Heart right ventricle (tissue), 16 donors: Measurements from ENCODE around the gene GP1BA. TPM values are rescaled to one million over a fixed set of nuclear protein-coding genes. Genes with fewer than 3 reads are reported as not detected.

Experiments
- ATAC-seq, 8 donors: fragments of 200-7000 bp; cut with Tn5 transposase; one replicate each; pipeline ENCODE4 v1.9.1; 2020; ENCODE audit warnings: mild to moderate bottlenecking in 8 of 8, moderate library complexity in 8 of 8, moderate number of reproducible peaks in 1 of 8
- DNase-seq, 2 donors: peaks; one replicate each; pipeline ENCODE4 v3.0.0-alpha.2; 2020
- H3K27ac ChIP-seq, 10 donors: fragments of 200-600 bp; sonication (generic) in 2 of 10; one replicate each; pipeline versions ENCODE4 v1.5.0 to v1.8.0; 2020 to 2022; ENCODE audit warnings: mild to moderate bottlenecking in 3 of 10
- H3K27me3 ChIP-seq, 7 donors: fragments of 200-600 bp; one replicate each; pipeline ENCODE4 v1.8.0; 2021 to 2022; ENCODE audit warnings: mild to moderate bottlenecking in 2 of 7
- H3K36me3 ChIP-seq, 9 donors: fragments of 200-600 bp; sonication (generic) in 1 of 9; one replicate each; pipeline versions ENCODE4 v1.5.0 to v1.8.0; 2020 to 2022; ENCODE audit warnings: mild to moderate bottlenecking in 2 of 9
- H3K4me1 ChIP-seq, 9 donors: fragments of 200-600 bp; sonication (generic) in 1 of 9; one replicate each; pipeline versions ENCODE4 v1.5.0 to v1.8.0; 2020 to 2022; ENCODE audit warnings: mild to moderate bottlenecking in 4 of 9
- H3K4me3 ChIP-seq, 10 donors: fragments of 200-600 bp; sonication (generic) in 2 of 10; one replicate each; pipeline versions ENCODE4 v1.5.0 to v1.8.0; 2020 to 2022; ENCODE audit warnings: mild to moderate bottlenecking in 7 of 10, moderate library complexity in 2 of 10
- H3K9me3 ChIP-seq, 11 donors: fragments of 200-600 bp in 10 of 11; sonication (generic) in 2 of 11; one replicate each; pipeline versions ENCODE4 v1.5.0 to v1.8.0; 2013 to 2022; ENCODE audit warnings: mild to moderate bottlenecking in 2 of 11, control low read depth in 1 of 11, moderate library complexity in 1 of 11
- CTCF ChIP-seq, 9 donors: fragments of 200-600 bp; sonication (generic) in 2 of 9; IDR thresholded peaks; one replicate each; pipeline versions ENCODE4 v1.5.0 to v1.8.0; 2021 to 2022; ENCODE audit warnings: antibody characterized with exemption in 9 of 9, mild to moderate bottlenecking in 5 of 9, moderate library complexity in 1 of 9
- WGBS, 2 donors: extraction: QIAGEN DNeasy Blood & Tissue Kit; methylation state at CpG; one replicate each; pipeline ENCODE4 v1.1.7; 2013; ENCODE audit warnings: inconsistent platforms in 1 of 2; 5-methylcytosine and 5-hydroxymethylcytosine counted together
- intact Hi-C, 10 donors: fragments of 100-400 bp; cut with DNase I; formaldehyde crosslinking; loops; one replicate each; pipeline versions ENCODE4 v1.11.1 to v1.14.2; 2022
- microRNA-seq, 2 donors: library from miRNA; unstranded; fragments of <30 nt; microRNA quantifications; one replicate each; pipeline ENCODE4 v1.2.0, GENCODE V29; 2021
- polyA plus RNA-seq, 2 donors: library from polyadenylated mRNA; stranded (reverse); fragments of 200-250 nt; gene quantifications; one replicate each; pipeline ENCODE4 v1.2.3, GENCODE V29; 2013
- total RNA-seq, 10 donors: library from RNA; stranded (reverse); fragmentation: NEBNext Ultra II Directional in 3 of 10; extraction: Animal tissue kit (Norgen Biotek cat#: 25700) in 3 of 10; gene quantifications; one replicate each; pipeline versions ENCODE4 v1.2.1 to v1.2.4, GENCODE V29; 2021 to 2023
- donor health status: Arrhythmogenic right ventricular cardiomyopathy.
- donor health status: ischemic (EF 13 %, LVEDD 7.1; RV severe dilation, severe dysfunction).
- donor health status: healthy with polysubstance abuse.
- donor health status: DM: no; HTN: yes; CAD: no.
- donor health status: DM: no; HTN: no; CAD: no.
- donor health status: ischemic (EF 25% LVEDD 6.9; RV normal size, moderate dysfunction).
- donor health status: ischemic (EF 25% LVEDD 5.7; RV mildly dilated, moderate dysfunction).
- donor health status: healthy.
- donor health status: DM: yes; HTN: yes; CAD: no.
- donor health status: Ischemic cardiomyopathy.
- donor health status: ischemic (EF 35%, LVEDD 5.7; RV mildly dilated, moderate dysfunction).
- donor health status: nonischemic (EF 11% LVEDD 7.7; RV severe dilation, severe dysfunction).
- donor health status: DM: yes; HTN: yes; CAD: no.
- donor health status: PGD.
- donor health status: ischemic (EF 29% LVEDD 5.4; RV normal size, mild dysfunction).
- donor health status: nonischemic (EF 23%, LVEDD 6.1; RV moderate dilation, normal function).

The GP1BA gene
- total and polyA plus RNA-seq, 12 donors, result 0.04 to 0.53 (median 0.26) TPM; not detected in 5

GRCh38 chr17:4978726-4979125 is 46.6 kb downstream of the GP1BA start:
- no peaks in the 10 kb centered on the region for H3K27me3 ChIP-seq
- no peaks in the 10 kb centered on the region for H3K9me3 ChIP-seq
- intact Hi-C loops, result no loop called here
- no peak for DNase-seq
- peak in 1 of 8 donors; percentile 38 for ATAC-seq
- H3K4me1 ChIP-seq, result peaks cover 3 to 55% (median 21%) of the 10 kb centered on the region in 9 donors
- H3K27ac ChIP-seq, result peak overlapping the region in 2 of 10 donors; percentile 11 to 78
- no peak for TF ChIP-seq CTCF (IDR thresholded peaks at IDR 0.05)
- no peak overlapping the region for H3K4me3 ChIP-seq
- H3K36me3 ChIP-seq, result peaks cover 0 to 98% (median 51%) of the 10 kb centered on the region in 9 donors

GRCh38 chr17:4980644-4981216 is 48.7 kb downstream of the GP1BA start:
- peaks cover 0 to 97% (median 54%) of the 10 kb centered on the region in 9 donors for H3K36me3 ChIP-seq
- peak; percentile 61 to 78 (median 74) for TF ChIP-seq CTCF (IDR thresholded peaks at IDR 0.05)
- H3K4me1 ChIP-seq, result peaks cover 0 to 50% (median 6%) of the 10 kb centered on the region in 9 donors
- intact Hi-C loops, result loop anchor here in 9 of 10 donors (1.0 to 10.0 kb wide), 5 partner anchors 46 to 82 kb away; partner anchors contain the start of gene GP1BA (in 2 of the 9)
- no peaks in the 10 kb centered on the region for H3K9me3 ChIP-seq
- no peak overlapping the region for H3K4me3 ChIP-seq
- ATAC-seq (peak; percentile 15 to 65 (median 54)), DNase-seq (no peak)
- WGBS, 2 donors, result 39 to 40% methylated on average over 6 of the region's 6 CpGs
- no peaks in the 10 kb centered on the region for H3K27me3 ChIP-seq
- peak overlapping the region in 1 of 10 donors; percentile 78 for H3K27ac ChIP-seq

GRCh38 chr17:4982305-4982704 is 50.2 kb downstream of the GP1BA start:
- no peak for TF ChIP-seq CTCF (IDR thresholded peaks at IDR 0.05)
- Histone ChIP-seq H3K27ac (no peak overlapping the region), H3K36me3 (peaks cover 0 to 83% (median 47%) of the 10 kb centered on the region in 9 donors), H3K4me1 (peaks cover 0 to 63% (median 13%) of the 10 kb centered on the region in 9 donors), H3K27me3 (no peaks in the 10 kb centered on the region), H3K4me3 (no peak overlapping the region), H3K9me3 (no peaks in the 10 kb centered on the region)
- DNase-seq (no peak), ATAC-seq (no peak)
- 67 to 84% methylated on average over 5 of the region's 5 CpGs for WGBS, 2 donors
- intact Hi-C loops, result loop anchor here in 6 of 10 donors (5.0 to 10.0 kb wide), 3 partner anchors 48 to 80 kb away; partner anchors contain the start of gene GP1BA (in 2 of the 6)

Small RNA genes lying within 50 kb of the gene (microRNA-seq; reads per million reads assigned to microRNA genes)
- gene MIR6864 (0 reads per million in 2 donors), gene MIR6865 (0 to 0.51 reads per million in 2 donors)

Other genes starting within 250 kb of the GP1BA start
- gene PELP1, start 228.1 kb upstream of the GP1BA start, total RNA-seq, result 10 to 100 TPM; 28.6 to 41.9 (median 35.2) TPM
- 10 to 100 TPM; 14.4 to 29.3 TPM for gene PELP1, start 228.1 kb upstream of the GP1BA start, polyA plus RNA-seq
- 10 to 100 TPM; 10.8 to 53.5 (median 17.2) TPM for gene ARRB2, start 221.6 kb upstream of the GP1BA start, total RNA-seq
- 10 to 100 TPM; 13.4 to 33.4 TPM for gene ARRB2, start 221.6 kb upstream of the GP1BA start, polyA plus RNA-seq
- 10 to 100 TPM; 11.9 to 21.7 (median 17.5) TPM for gene MED11, start 200.8 kb upstream of the GP1BA start, total RNA-seq
- 10 to 100 TPM; 23.9 to 57.1 TPM for gene MED11, start 200.8 kb upstream of the GP1BA start, polyA plus RNA-seq
- 1 to 10 TPM in 1 of 10 donors, under 1 TPM in 8, not detected in 1; 0.15 to 2.1 (median 0.38) TPM for gene ZMYND15, start 192.4 kb upstream of the GP1BA start, total RNA-seq
- under 1 TPM; 0.20 to 0.22 TPM for gene ZMYND15, start 192.4 kb upstream of the GP1BA start, polyA plus RNA-seq
- gene CXCL16, start 192.3 kb upstream of the GP1BA start, total RNA-seq, result 10 to 100 TPM in 1 of 10 donors, 1 to 10 TPM in 9; 2.8 to 29.6 (median 4.2) TPM
- 1 to 10 TPM; 1.5 to 3.3 TPM for gene CXCL16, start 192.3 kb upstream of the GP1BA start, polyA plus RNA-seq
- gene TM4SF5, start 160.4 kb upstream of the GP1BA start, total RNA-seq, result not detected
- not detected for gene TM4SF5, start 160.4 kb upstream of the GP1BA start, polyA plus RNA-seq
- 1 to 10 TPM in 1 of 10 donors, under 1 TPM in 7, not detected in 2; 0.38 to 2.1 (median 0.59) TPM for gene VMO1, start 145.9 kb upstream of the GP1BA start, total RNA-seq
- 1 to 10 TPM; 1.2 to 1.8 TPM for gene VMO1, start 145.9 kb upstream of the GP1BA start, polyA plus RNA-seq
- under 1 TPM in 1 of 10 donors, not detected in 9; 0.25 TPM for gene GLTPD2, start 143.3 kb upstream of the GP1BA start, total RNA-seq
- not detected for gene GLTPD2, start 143.3 kb upstream of the GP1BA start, polyA plus RNA-seq
- gene PSMB6, start 136.1 kb upstream of the GP1BA start, total RNA-seq, result 100 to 1,000 TPM; 160 to 221 (median 176) TPM
- gene PSMB6, start 136.1 kb upstream of the GP1BA start, polyA plus RNA-seq, result 100 to 1,000 TPM; 151 to 386 TPM
- 10 to 100 TPM in 6 of 10 donors, 1 to 10 TPM in 4; 6.4 to 18.6 (median 10.4) TPM for gene PLD2, start 125.1 kb upstream of the GP1BA start, total RNA-seq
- gene PLD2, start 125.1 kb upstream of the GP1BA start, polyA plus RNA-seq, result 10 to 100 TPM in 1 of 2 donors, 1 to 10 TPM in 1; 5.6 to 20.7 TPM
- 10 to 100 TPM; 26.4 to 54.1 (median 33.5) TPM for gene MINK1, start 98.9 kb upstream of the GP1BA start, total RNA-seq
- gene MINK1, start 98.9 kb upstream of the GP1BA start, polyA plus RNA-seq, result 10 to 100 TPM; 17.3 to 52.3 TPM
- gene C17orf107, start 32.7 kb upstream of the GP1BA start, total RNA-seq, result under 1 TPM in 9 of 10 donors, not detected in 1; 0.28 to 0.86 (median 0.39) TPM
- under 1 TPM; 0.44 to 0.57 TPM for gene C17orf107, start 32.7 kb upstream of the GP1BA start, polyA plus RNA-seq
- 1 to 10 TPM in 3 of 10 donors, under 1 TPM in 7; 0.19 to 1.6 (median 0.53) TPM for gene CHRNE, start 29.2 kb upstream of the GP1BA start, total RNA-seq
- under 1 TPM; 0.44 to 0.71 TPM for gene CHRNE, start 29.2 kb upstream of the GP1BA start, polyA plus RNA-seq
- gene SLC25A11, start 7.8 kb downstream of the GP1BA start, total RNA-seq, result 100 to 1,000 TPM; 181 to 312 (median 242) TPM
- gene SLC25A11, start 7.8 kb downstream of the GP1BA start, polyA plus RNA-seq, result 100 to 1,000 TPM; 126 to 127 TPM
- 100 to 1,000 TPM in 1 of 10 donors, 10 to 100 TPM in 9; 65.0 to 104 (median 80.9) TPM for gene RNF167, start 8.0 kb downstream of the GP1BA start, total RNA-seq
- 100 to 1,000 TPM; 132 to 202 TPM for gene RNF167, start 8.0 kb downstream of the GP1BA start, polyA plus RNA-seq
- 100 to 1,000 TPM; 144 to 376 (median 160) TPM for gene PFN1, start 16.3 kb downstream of the GP1BA start, total RNA-seq
- gene PFN1, start 16.3 kb downstream of the GP1BA start, polyA plus RNA-seq, result 100 to 1,000 TPM; 170 to 830 TPM
- gene ENO3, start 18.8 kb downstream of the GP1BA start, total RNA-seq, result 1,000 to 10,000 TPM in 2 of 10 donors, 100 to 1,000 TPM in 8; 609 to 1,418 (median 746) TPM
- 1,000 to 10,000 TPM in 1 of 2 donors, 100 to 1,000 TPM in 1; 143 to 1,668 TPM for gene ENO3, start 18.8 kb downstream of the GP1BA start, polyA plus RNA-seq
- gene SPAG7, start 35.5 kb downstream of the GP1BA start, total RNA-seq, result 100 to 1,000 TPM in 9 of 10 donors, 10 to 100 TPM in 1; 95.5 to 189 (median 135) TPM
- 100 to 1,000 TPM; 134 to 157 TPM for gene SPAG7, start 35.5 kb downstream of the GP1BA start, polyA plus RNA-seq
- 10 to 100 TPM; 26.0 to 42.0 (median 33.7) TPM for gene CAMTA2, start 55.4 kb downstream of the GP1BA start, total RNA-seq
- gene CAMTA2, start 55.4 kb downstream of the GP1BA start, polyA plus RNA-seq, result 10 to 100 TPM; 43.1 to 74.3 TPM
- 1 to 10 TPM; 1.8 to 2.9 (median 2.2) TPM for gene INCA1, start 65.2 kb downstream of the GP1BA start, total RNA-seq
- gene INCA1, start 65.2 kb downstream of the GP1BA start, polyA plus RNA-seq, result 1 to 10 TPM in 1 of 2 donors, under 1 TPM in 1; 0.83 to 7.8 TPM
- 100 to 1,000 TPM; 565 to 826 (median 598) TPM for gene KIF1C, start 65.7 kb downstream of the GP1BA start, total RNA-seq
- gene KIF1C, start 65.7 kb downstream of the GP1BA start, polyA plus RNA-seq, result 100 to 1,000 TPM; 141 to 158 TPM
- under 1 TPM in 3 of 10 donors, not detected in 7; 0.11 to 0.14 (median 0.12) TPM for gene SLC52A1, start 103.1 kb downstream of the GP1BA start, total RNA-seq
- not detected for gene SLC52A1, start 103.1 kb downstream of the GP1BA start, polyA plus RNA-seq
- 10 to 100 TPM in 8 of 10 donors, 1 to 10 TPM in 2; 7.6 to 14.6 (median 12.2) TPM for gene ZFP3, start 146.2 kb downstream of the GP1BA start, total RNA-seq
- gene ZFP3, start 146.2 kb downstream of the GP1BA start, polyA plus RNA-seq, result 1 to 10 TPM; 3.1 to 4.5 TPM
- gene ZNF232, start 179.6 kb downstream of the GP1BA start, total RNA-seq, result 1 to 10 TPM; 2.1 to 5.8 (median 4.4) TPM
- gene ZNF232, start 179.6 kb downstream of the GP1BA start, polyA plus RNA-seq, result 1 to 10 TPM; 3.6 to 4.3 TPM
- gene USP6, start 183.8 kb downstream of the GP1BA start, total RNA-seq, result 1 to 10 TPM in 2 of 10 donors, under 1 TPM in 7, not detected in 1; 0.05 to 1.6 (median 0.06) TPM
- gene USP6, start 183.8 kb downstream of the GP1BA start, polyA plus RNA-seq, result under 1 TPM; 0.01 to 0.07 TPM